GM19372 (cell line): ENCODE data around the gene ECE1.

Experiments used
- ATAC-seq: cut with Tn5 transposase; IDR thresholded peaks from one replicate; pipeline ENCODE4 v1.9.1; 2021; ENCODE audit warnings: mild to moderate bottlenecking, low read depth, moderate library complexity; ENCODE audit not compliant: unreplicated experiment

Gene ECE1

DNA sequence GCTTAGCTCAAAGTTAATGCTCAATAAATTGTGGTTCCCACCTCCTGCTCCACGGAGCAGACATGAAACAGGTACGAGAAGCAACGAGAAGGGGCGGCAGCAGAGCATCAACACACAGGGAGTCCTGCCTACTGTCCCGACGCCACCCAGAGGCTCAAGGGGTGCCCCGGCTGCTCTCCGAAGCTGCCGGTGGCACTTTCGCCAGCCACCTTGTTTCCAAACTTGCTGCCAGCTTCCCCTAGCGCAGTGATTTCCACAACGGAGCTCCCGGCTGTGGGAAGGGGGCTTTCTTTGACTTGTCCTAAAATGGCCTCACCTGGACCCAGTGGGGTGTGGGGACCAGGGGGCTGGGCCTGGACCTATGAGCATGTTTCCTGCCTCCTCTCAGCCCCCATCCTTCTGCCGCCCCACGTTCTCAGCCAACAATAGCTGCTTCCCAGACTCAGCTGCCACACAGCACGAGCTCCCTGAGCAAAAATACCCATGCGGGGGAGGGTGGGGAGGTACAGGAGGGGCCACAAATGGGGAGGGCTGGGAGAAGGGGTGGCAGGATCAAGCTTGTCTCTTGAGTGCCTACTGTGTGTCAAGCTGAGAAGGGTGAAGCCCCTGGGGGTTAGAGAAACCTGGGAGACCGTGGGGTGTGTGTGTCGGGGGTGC lies 35.6 kb upstream of the ECE1 start:
- no peak for ATAC-seq

- ATAC-seq = no peak
Observed at GRCh38 chr1:21325231-21325718, 35.0 kb upstream of the ECE1 start.

DNA sequence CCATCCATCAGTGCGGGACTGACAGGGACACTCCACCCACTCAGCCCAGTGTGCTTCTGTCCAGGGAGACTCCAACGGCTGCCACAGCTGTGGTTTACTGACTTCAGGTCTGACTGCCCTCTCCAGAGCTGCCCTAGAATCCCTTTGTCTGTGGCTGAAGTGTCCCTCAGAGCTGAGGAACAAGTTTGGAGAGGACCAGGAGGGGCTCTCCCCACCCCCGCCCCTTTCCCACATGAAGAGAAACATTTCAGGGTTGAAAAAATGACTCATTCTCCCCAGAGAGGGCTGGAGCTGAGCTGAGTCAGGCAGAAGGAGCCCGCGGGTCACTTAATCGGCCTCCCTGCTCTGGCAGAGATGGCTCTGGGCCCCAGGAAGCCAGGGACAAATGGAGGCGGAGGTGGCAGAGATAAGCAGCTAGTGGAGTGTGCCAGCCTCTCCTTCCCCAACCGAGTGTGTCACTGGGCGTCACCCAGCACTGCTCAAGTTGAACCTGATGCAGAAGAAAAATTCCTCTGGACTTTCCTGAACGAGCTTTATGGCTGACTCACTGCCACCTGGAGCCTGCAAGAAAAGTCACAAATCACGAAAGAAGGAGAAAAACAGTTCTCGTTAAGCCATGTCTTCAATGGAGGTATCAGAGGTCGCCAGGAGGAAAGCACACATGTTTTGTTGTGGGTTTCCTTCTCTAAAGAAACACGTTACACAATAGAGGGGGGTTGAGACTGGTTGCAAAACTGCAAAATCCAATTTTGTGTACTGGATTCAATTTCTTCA lies 34.3 kb upstream of the ECE1 start:
- no peak for ATAC-seq

DNA sequence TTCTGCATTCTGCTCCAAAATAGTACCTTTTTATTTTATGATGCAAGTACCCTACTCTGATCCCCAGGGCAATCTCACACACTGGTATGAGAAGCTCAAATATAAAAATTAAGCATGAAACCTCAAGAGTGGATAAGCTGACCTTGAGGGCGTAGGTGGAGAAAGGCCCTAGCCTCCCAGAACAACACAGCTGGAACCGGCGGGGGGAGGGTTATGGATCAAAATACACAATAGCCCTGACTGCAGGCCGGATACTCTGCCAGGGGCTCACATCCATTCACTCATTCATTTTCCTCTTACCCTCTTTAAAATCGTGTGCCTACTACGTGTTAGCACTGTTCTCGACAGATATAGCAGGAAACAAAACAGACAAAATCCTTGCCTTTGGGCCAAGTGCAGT lies 32.8 kb upstream of the ECE1 start:
- no peak for ATAC-seq

DNA sequence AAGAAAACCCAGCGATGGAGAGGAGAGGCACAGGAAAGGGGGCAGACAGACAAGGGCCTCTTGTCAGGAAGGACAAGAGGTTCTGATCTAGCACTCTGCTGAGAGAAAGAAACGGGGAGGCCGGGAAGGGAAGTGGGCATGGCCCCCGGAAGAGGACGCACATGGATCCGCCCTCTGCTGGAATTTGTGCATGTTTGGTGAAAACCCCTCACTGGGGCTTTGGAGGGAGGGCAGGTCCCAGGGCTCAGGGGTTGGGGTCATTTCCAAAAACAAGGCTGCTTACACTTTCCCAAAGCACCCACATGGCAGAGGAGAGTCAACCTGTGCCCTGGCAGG lies 32.4 kb upstream of the ECE1 start:
- ATAC-seq = no peak

DNA sequence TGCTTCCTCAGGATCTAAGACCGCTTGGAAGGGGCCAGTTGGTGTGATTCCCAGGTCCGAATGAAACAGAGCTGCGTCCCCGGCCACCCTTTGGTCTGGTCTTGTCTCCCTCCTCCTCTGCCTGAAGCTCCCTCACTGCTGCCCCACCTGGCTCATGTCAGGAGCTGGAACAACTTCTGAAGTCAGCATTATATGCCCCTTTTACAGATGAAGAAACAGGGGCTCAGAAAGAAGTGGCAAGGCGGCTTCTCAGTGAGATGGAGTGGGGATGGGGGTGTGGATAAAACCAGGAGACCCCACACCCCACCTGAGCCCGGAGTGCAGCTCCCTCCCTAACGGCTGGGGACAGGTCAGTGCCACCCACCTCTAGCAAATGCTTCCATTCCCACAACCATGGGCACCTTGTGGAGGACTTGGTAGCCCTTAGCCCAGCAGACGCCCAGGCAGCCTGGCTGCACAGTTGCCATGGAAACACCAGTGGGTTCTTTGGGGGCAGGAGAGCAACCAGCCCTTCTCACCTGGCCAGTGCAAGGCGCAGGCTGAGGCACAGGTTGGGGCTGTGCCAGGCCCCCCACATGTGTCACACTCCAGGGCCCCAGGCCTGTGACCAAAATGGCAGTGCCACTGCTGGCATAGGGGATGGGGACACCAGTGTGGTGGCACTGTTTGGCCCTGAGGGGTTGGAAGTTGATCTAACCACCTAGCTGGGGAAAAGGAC lies 31.9 kb upstream of the ECE1 start:
- no peak for ATAC-seq

GRCh38 chr1:21320410-21321108 lies 30.3 kb upstream of the ECE1 start:
- no peak for ATAC-seq

DNA sequence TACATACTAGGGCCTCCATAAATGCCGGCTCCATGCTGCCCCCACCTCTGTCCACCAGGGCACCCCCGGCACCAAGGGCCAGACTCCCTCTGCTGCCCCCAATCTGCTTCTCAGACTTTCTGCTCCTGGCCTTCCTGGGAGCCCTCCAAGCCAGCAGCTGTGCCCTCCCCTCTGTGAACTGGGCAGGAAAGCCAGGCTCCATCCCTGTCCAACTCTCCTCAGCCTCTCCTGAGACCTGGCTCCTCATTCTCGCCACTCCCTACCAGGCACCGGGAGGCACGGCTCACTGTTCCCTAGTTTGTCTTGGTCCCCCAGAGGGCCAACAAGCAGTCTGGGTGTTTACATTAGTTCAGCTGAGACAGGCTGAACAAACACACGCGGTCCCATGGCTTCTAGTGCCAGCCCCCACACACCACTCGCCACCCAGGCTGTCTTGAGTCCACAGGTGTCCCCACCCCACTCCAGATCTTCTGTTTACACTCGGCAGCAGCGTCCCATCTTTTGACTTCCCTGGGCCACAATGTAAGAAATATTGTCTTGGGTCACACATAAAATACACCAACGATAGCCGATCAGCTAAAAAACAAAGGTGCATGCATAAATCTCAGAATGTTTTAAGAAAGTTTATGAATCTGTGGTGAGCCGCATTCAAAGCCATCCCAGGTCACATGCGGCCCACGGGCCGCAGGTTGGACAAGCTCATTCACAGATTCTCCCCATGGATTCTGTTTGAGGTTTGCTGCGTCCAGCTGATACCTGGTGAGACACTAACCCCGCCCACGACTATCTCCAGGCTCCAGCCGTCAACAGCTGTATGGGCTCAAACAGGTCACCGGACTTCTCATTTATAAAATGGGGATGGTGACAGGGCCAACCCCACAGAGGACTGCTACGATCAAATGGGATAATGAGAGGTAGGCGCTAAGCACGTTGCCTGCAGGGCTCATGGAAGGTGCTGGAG lies 29.5 kb upstream of the ECE1 start:
- ATAC-seq = no peak

- no peak for ATAC-seq
Observed at GRCh38 chr1:21318714-21319159, 28.5 kb upstream of the ECE1 start.

DNA sequence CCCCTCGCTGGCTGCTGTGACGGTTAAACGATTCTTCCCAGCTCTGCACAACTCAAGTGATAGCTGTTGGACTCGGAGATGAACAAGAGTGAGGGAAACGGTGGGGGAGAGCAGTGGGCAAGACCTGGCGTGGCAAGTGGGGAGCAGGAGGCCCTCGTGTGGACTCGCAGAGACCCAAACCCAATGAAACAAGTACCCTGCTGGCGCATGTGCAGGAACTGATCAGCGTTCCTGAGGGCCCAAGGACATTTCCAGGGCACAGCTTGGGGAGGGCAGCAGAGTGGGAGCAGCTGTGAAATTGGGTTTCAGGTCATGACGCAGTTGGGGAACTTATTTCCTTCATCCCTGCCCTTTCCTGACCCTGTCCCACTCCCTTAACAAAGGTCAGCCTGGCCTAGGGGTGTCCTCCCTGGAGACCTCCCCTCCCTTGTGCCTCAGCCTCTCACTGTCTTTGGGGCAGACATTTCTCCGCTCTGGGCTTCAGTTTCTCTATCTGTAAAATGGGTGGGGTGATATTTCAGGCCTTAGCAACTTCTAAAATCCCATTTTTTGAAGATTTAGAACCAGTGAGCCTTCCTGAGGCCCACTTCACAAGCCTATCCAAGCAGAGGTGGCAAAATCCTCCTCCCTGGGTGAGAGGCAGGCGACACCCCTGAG lies 27.9 kb upstream of the ECE1 start:
- ATAC-seq = no peak

DNA sequence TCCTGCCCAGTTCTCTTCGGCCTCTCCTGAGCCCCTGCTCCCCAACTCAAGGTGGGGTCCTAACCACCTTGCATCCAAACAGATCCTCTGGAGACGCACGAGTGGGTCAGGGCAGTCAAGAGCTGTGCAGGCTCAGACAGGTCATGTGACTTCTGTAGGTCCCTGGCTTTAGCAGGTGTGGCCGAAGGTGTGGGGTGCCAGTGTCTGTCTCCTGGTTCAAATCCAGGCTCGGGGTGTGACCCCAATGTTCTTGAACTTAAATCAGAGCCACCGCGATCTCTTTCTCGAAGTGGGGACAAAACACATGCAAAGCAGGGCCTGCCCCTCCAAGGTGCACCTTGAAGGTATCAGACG lies 27.4 kb upstream of the ECE1 start:
- no peak for ATAC-seq

- no peak for ATAC-seq
Observed at GRCh38 chr1:21317035-21317689, 26.9 kb upstream of the ECE1 start.

- no peak for ATAC-seq
Observed at GRCh38 chr1:21314743-21315396, 24.6 kb upstream of the ECE1 start.

DNA sequence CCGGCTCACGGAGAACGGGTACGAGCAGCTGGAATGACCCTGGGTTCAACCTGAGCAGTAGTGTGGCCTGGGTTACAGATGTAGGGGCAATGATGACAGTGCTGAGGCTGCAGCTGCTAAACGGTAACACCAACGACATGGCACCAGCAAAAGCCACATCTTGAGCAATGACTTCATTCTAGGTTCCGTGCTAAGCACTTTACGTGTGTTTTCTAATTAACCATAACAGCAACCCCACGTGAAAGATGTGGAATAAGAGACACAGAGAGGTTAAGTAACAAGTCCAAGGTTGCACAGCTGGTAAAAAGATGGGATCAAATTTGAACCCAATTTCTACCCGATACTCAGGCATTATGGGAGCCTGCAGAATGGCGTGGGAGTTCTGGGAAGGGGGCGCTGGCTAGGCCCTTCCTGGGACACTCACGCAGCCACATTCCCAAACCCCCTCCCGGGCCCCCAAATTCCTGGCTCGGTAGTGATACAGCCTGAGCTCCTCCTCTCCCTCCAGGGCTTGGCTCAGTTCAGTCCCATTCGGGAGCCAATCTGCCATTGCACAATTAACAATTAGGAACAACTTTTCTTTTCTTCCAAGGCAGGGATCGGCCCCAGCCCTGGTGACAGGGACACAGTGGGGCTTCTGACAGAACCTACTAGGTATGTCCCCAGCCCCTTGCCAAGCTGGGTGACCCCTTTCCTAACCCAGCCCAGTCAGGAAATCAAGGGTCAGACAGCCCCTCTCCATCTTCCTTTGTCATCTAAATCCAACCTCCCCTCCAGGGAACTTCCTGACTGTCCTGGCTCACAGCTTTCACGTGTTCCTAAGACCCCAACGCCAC lies 23.8 kb upstream of the ECE1 start:
- ATAC-seq = no peak

GRCh38 chr1:21313203-21313885 lies 23.1 kb upstream of the ECE1 start:
- ATAC-seq = no peak

GRCh38 chr1:21312407-21312992 lies 22.2 kb upstream of the ECE1 start:
- ATAC-seq = no peak

DNA sequence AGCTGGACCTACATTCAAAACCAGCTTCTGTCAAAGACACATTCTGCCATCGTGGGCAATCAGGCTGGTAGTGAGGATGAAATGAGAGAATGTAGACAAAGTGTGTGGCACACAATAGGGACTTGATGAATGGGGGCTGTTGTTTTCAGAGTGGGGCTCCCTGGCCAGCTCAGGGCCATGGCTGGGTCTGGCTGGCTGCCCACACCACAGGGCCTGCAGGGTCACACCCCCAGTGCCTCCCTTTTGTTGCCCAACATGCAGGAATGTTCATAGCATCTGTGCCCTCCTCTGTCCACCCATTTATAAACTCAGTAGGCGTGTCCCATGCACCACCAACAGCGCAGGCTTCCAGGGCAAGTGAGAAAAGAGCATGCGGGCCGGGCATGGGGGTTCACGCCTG lies 20.8 kb upstream of the ECE1 start:
- ATAC-seq = no peak
